ENCODE data around the gene SH3PXD2A. TPM values are rescaled to one million over a fixed set of nuclear protein-coding genes. Genes with fewer than 3 reads are reported as not detected.

SH3PXD2A gene
- total RNA-seq, 1 experiment from 2014 or later = 4.5 TPM

- H2BK15ac ChIP-seq (ENCODE audit: low read depth, low read length) = no peak overlapping the region
- Mint-ChIP-seq H3K4me3 (no peak overlapping the region), H3K9me3 (no peaks in the 10 kb centered on the region), H3K36me3 (ENCODE audit: insufficient read depth in 1 of 3, low read depth in 3 of 3) (no peaks in the 10 kb centered on the region), H3K4me1 (peaks cover 28 to 42% of the 10 kb centered on the region in 2 experiments), H3K27me3 (ENCODE audit: low read depth) (0 out of 2 replicates have a peak, but pooled peaks cover 2% of the 10 kb centered on the region), H3K27ac (peak overlapping the region in 1 of 3 experiments; percentile 32; a peak in 3 of 7 replicates)
- no peak for DNase-seq
- no peaks in the 10 kb centered on the region for H3K9me3 ChIP-seq (ENCODE audit: control insufficient read depth, low read depth, low read length)
- no peak overlapping the region for H4K5ac ChIP-seq (ENCODE audit: insufficient read length, low read depth, low read length)
- no peak overlapping the region for H3K4ac ChIP-seq (ENCODE audit: low read depth, low read length)
- H3K56ac ChIP-seq (ENCODE audit: insufficient read length, low read depth, low read length) = no peak overlapping the region
- no peak overlapping the region for H2BK120ac ChIP-seq (ENCODE audit: low read depth, low read length, poor library complexity, severe bottlenecking)
- H3K27ac ChIP-seq (ENCODE audit: insufficient read length, low read depth, low read length) = no peak overlapping the region
- H2AFZ ChIP-seq (ENCODE audit: low read length) = no peak overlapping the region
- no peaks in the 10 kb centered on the region for H4K20me1 ChIP-seq (ENCODE audit: control insufficient read depth, insufficient read depth, insufficient read length)
- no peaks in the 10 kb centered on the region for H3K27me3 ChIP-seq (ENCODE audit: insufficient read depth, low read length)
- H3T11ph ChIP-seq (ENCODE audit: low read length) = no peak overlapping the region
- no peaks in the 10 kb centered on the region for H3K23me2 ChIP-seq (ENCODE audit: insufficient read length, low read depth, low read length, poor library complexity, severe bottlenecking)
- H3K79me1 ChIP-seq (ENCODE audit: insufficient read depth, low read depth, low read length, poor library complexity, severe bottlenecking) = no peaks in the 10 kb centered on the region
- WGBS (ENCODE audit: extremely low coverage, insufficient read length, low lambda C conversion rate) = no CpG with 5 or more reads among the region's 6 CpGs
- H2BK5ac ChIP-seq (ENCODE audit: insufficient read length, low read length) = no peak overlapping the region
- H2BK20ac ChIP-seq (ENCODE audit: low read depth, low read length, poor library complexity, severe bottlenecking) = no peak overlapping the region
- H2BK12ac ChIP-seq (ENCODE audit: insufficient read length, low read depth, low read length) = no peak overlapping the region
- no peaks in the 10 kb centered on the region for H3K4me1 ChIP-seq (ENCODE audit: insufficient read depth, low read length)
- H3K9ac ChIP-seq (ENCODE audit: extremely low read depth, insufficient read length, low read length) = no peak overlapping the region
- H4K8ac ChIP-seq (replicated peaks; ENCODE audit: insufficient read length, low read depth, low read length) = no peak overlapping the region
- no peak overlapping the region for H3K18ac ChIP-seq (ENCODE audit: insufficient read length, low read depth, low read length)
- no peak overlapping the region for H4K91ac ChIP-seq (ENCODE audit: insufficient read length, low read depth, low read length)
- H3K79me2 ChIP-seq (ENCODE audit: insufficient read depth, low read length) = no peaks in the 10 kb centered on the region
- H3K4me2 ChIP-seq (ENCODE audit: insufficient read depth, insufficient read length, low read length) = no peak overlapping the region
- no peak overlapping the region for H2AK5ac ChIP-seq (ENCODE audit: insufficient read length, low read length)
- no peak overlapping the region for H3K14ac ChIP-seq (ENCODE audit: insufficient read depth, low read length)
- TF ChIP-seq CTCF (conservative IDR thresholded peaks at IDR 0.05) = no peak
- H3K23ac ChIP-seq (ENCODE audit: insufficient read length, low read depth, low read length) = no peak overlapping the region
Measured at GRCh38 chr10:103824281-103824680, 31.1 kb downstream of the SH3PXD2A start.

All from H9 (cell line).